HG03066 (cell line): ENCODE data around the gene TRPC1.
"Not testable (repeated sequence)": the region's sequence is repeated elsewhere in the genome, so short reads cannot be mapped to it uniquely, and the experiment has no call there.

Experiments
- ATAC-seq: cut with Tn5 transposase; IDR thresholded peaks from one replicate; pipeline ENCODE4 v1.9.1; 2021; ENCODE audit warnings: low read depth; ENCODE audit not compliant: unreplicated experiment

TRPC1 gene

GRCh38 chr3:142750531-142750930 is 26.7 kb downstream of the TRPC1 start:
- not testable (repeated sequence) for ATAC-seq

GRCh38 chr3:142752605-142753004 is 28.8 kb downstream of the TRPC1 start:
- not testable (repeated sequence) for ATAC-seq

- ATAC-seq = no peak
Observed at GRCh38 chr3:142754494-142754893, 30.7 kb downstream of the TRPC1 start.

- ATAC-seq = no peak
Observed at GRCh38 chr3:142768338-142768737, 44.5 kb downstream of the TRPC1 start.

GRCh38 chr3:142777927-142778326 is 54.1 kb downstream of the TRPC1 start:
- ATAC-seq = no peak

- no peak for ATAC-seq
Observed at GRCh38 chr3:142778541-142778940, 54.7 kb downstream of the TRPC1 start.

GRCh38 chr3:142779591-142779990 is 55.8 kb downstream of the TRPC1 start:
- no peak for ATAC-seq

GRCh38 chr3:142782616-142783015 is 58.8 kb downstream of the TRPC1 start:
- ATAC-seq = no peak

GRCh38 chr3:142784228-142784627 is 60.4 kb downstream of the TRPC1 start:
- no peak for ATAC-seq

GRCh38 chr3:142785996-142786395 is 62.2 kb downstream of the TRPC1 start:
- ATAC-seq = no peak

- ATAC-seq = no peak
Observed at GRCh38 chr3:142787719-142788118, 63.9 kb downstream of the TRPC1 start.

- no peak for ATAC-seq
Observed at GRCh38 chr3:142794508-142794907, 70.7 kb downstream of the TRPC1 start.

GRCh38 chr3:142795332-142795731 is 71.5 kb downstream of the TRPC1 start:
- no peak for ATAC-seq

- no peak for ATAC-seq
Observed at GRCh38 chr3:142796823-142797222, 73.0 kb downstream of the TRPC1 start.

- ATAC-seq = no peak
Observed at GRCh38 chr3:142801746-142802145, 77.9 kb downstream of the TRPC1 start.

GRCh38 chr3:142802891-142803290 is 79.1 kb downstream of the TRPC1 start:
- no peak for ATAC-seq

GRCh38 chr3:142808103-142808917 is 84.5 kb downstream of the TRPC1 start:
- ATAC-seq = no peak

- ATAC-seq = no peak
Observed at GRCh38 chr3:142809259-142809658, 85.4 kb downstream of the TRPC1 start.

- ATAC-seq = no peak
Observed at GRCh38 chr3:142815803-142816202, 92.0 kb downstream of the TRPC1 start.

GRCh38 chr3:142817356-142817755 is 93.5 kb downstream of the TRPC1 start:
- ATAC-seq = no peak

GRCh38 chr3:142817897-142818296 is 94.1 kb downstream of the TRPC1 start:
- no peak for ATAC-seq

GRCh38 chr3:142818651-142819050 is 94.8 kb downstream of the TRPC1 start:
- no peak for ATAC-seq

GRCh38 chr3:142819179-142819578 is 95.3 kb downstream of the TRPC1 start:
- ATAC-seq = no peak
